Smooth muscle cell (in vitro differentiated cells): Measurements from ENCODE around the gene RHOT1. TPM values are rescaled to one million over a fixed set of nuclear protein-coding genes. Genes with fewer than 3 reads are reported as not detected.

Source experiments
- DNase-seq: peaks from one replicate; lab custom pipeline; 2025; ENCODE audit not compliant: unreplicated experiment; lab: John Stamatoyannopoulos, UW
- H2AFZ ChIP-seq: fragments of 200-600 bp; sonication (generic); 2 replicates; pipeline ENCODE4 v1.6.0; 2016; ENCODE audit warnings: antibody characterized with exemption, low read depth, mild to moderate bottlenecking
- H3F3A ChIP-seq: fragments of 200-600 bp; sonication (generic); 2 replicates; pipeline ENCODE4 v1.6.0; 2017; ENCODE audit warnings: antibody characterized with exemption, low read depth
- H3K27ac ChIP-seq: fragments of 200-600 bp; sonication (generic); 2 replicates; pipeline ENCODE4 v1.5.1; 2016; ENCODE audit warnings: low read depth, mild to moderate bottlenecking
- H3K27me3 ChIP-seq: fragments of 200-600 bp; sonication (generic); 2 replicates; pipeline ENCODE4 v1.6.1; 2016; ENCODE audit warnings: low read depth, mild to moderate bottlenecking
- H3K36me3 ChIP-seq: fragments of 200-600 bp; sonication (generic); 2 replicates; pipeline ENCODE4 v1.5.1; 2016; ENCODE audit warnings: low read depth
- H3K4me1 ChIP-seq: fragments of 200-600 bp; sonication (generic); 2 replicates; pipeline ENCODE4 v1.5.1; 2016; ENCODE audit warnings: low read depth
- H3K4me2 ChIP-seq: fragments of 200-600 bp; sonication (generic); 2 replicates; pipeline ENCODE4 v1.6.0; 2016; ENCODE audit warnings: mild to moderate bottlenecking
- H3K4me3 ChIP-seq: fragments of 200-600 bp; sonication (generic); 2 replicates; pipeline ENCODE4 v1.5.1; 2016; ENCODE audit warnings: mild to moderate bottlenecking
- H3K79me2 ChIP-seq: fragments of 200-600 bp; sonication (generic); 2 replicates; pipeline ENCODE4 v1.6.0; 2016; ENCODE audit warnings: low read depth, mild to moderate bottlenecking
- H3K9ac ChIP-seq: fragments of 200-600 bp; sonication (generic); 2 replicates; pipeline ENCODE4 v1.6.0; 2016; ENCODE audit warnings: low read depth
- H3K9me3 ChIP-seq: fragments of 200-600 bp; sonication (generic); replicated peaks from 2 replicates; pipeline ENCODE4 v1.5.1; 2016; ENCODE audit warnings: low read depth
- H4K20me1 ChIP-seq: fragments of 200-600 bp; sonication (generic); 2 replicates; pipeline ENCODE4 v1.6.0; 2016; ENCODE audit warnings: low read depth
- CTCF ChIP-seq: fragments of 200-600 bp; sonication (generic); IDR thresholded peaks from 2 replicates; pipeline ENCODE4 v1.5.1; 2017; ENCODE audit warnings: borderline replicate concordance, mild to moderate bottlenecking, antibody characterized with exemption; ENCODE audit not compliant: insufficient read depth, poor library complexity, severe bottlenecking
- WGBS: methylation state at CpG from one replicate; pipeline ENCODE4 v1.1.7; 2016; ENCODE audit warnings: low lambda C conversion rate; 5-methylcytosine and 5-hydroxymethylcytosine counted together
- polyA plus RNA-seq: library from polyadenylated mRNA; unstranded; fragments of >200 nt; fragmentation: Nextera tagmentation; extraction: Ambion mirVana; gene quantifications from 2 replicates; pipeline ENCODE4 v1.2.1, GENCODE V29; 2016
- total RNA-seq: library from RNA; depleted of rRNA; stranded (reverse); fragments of >200 nt; gene quantifications from 2 replicates; pipeline ENCODE4 v1.2.3, GENCODE V29; 2014

The RHOT1 gene
- total and polyA plus RNA-seq, 2 experiments from 2014 or later, result 23.6 to 28.7 TPM

GRCh38 chr17:32124985-32125847 is 17.1 kb upstream of the RHOT1 start:
- Histone ChIP-seq H3K9ac (no peak overlapping the region), H3K4me3 (no peak overlapping the region), H3K4me1 (peaks cover 13% of the 10 kb centered on the region), H2AFZ (no peak overlapping the region), H3K27me3 (no peaks in the 10 kb centered on the region), H3K79me2 (no peaks in the 10 kb centered on the region), H3K4me2 (no peak overlapping the region), H3K27ac (no peak overlapping the region), H3K9me3 (no peaks in the 10 kb centered on the region), H3F3A (no peaks in the 10 kb centered on the region), H3K36me3 (no peaks in the 10 kb centered on the region), H4K20me1 (no peaks in the 10 kb centered on the region)
- 88% methylated on average over 13 of the region's 13 CpGs for WGBS
- no peak for TF ChIP-seq CTCF
- DNase-seq, result no peak

GRCh38 chr17:32125848-32126153 is 16.5 kb upstream of the RHOT1 start:
- TF ChIP-seq CTCF, result no peak
- no peak overlapping the region for H2AFZ ChIP-seq
- no peaks in the 10 kb centered on the region for H3K27me3 ChIP-seq
- H3K9me3 ChIP-seq, result no peaks in the 10 kb centered on the region
- WGBS, result 97% methylated on average over 2 of the region's 2 CpGs
- no peak overlapping the region for H3K4me3 ChIP-seq
- no peaks in the 10 kb centered on the region for H3K79me2 ChIP-seq
- H3F3A ChIP-seq, result no peaks in the 10 kb centered on the region
- peaks cover 12% of the 10 kb centered on the region for H3K4me1 ChIP-seq
- no peaks in the 10 kb centered on the region for H3K36me3 ChIP-seq
- no peak overlapping the region for H3K27ac ChIP-seq
- DNase-seq, result no peak
- H4K20me1 ChIP-seq, result no peaks in the 10 kb centered on the region
- H3K9ac ChIP-seq, result no peak overlapping the region
- no peak overlapping the region for H3K4me2 ChIP-seq

- TF ChIP-seq CTCF, result no peak
- Histone ChIP-seq H3K4me3 (no peak overlapping the region), H3F3A (no peaks in the 10 kb centered on the region), H2AFZ (no peak overlapping the region), H3K4me2 (no peak overlapping the region), H3K27ac (no peak overlapping the region), H3K27me3 (no peaks in the 10 kb centered on the region), H3K9me3 (no peaks in the 10 kb centered on the region), H3K36me3 (no peaks in the 10 kb centered on the region), H4K20me1 (no peaks in the 10 kb centered on the region), H3K4me1 (peaks cover 12% of the 10 kb centered on the region), H3K79me2 (no peaks in the 10 kb centered on the region), H3K9ac (no peak overlapping the region)
- 78% methylated on average over 4 of the region's 4 CpGs for WGBS
- DNase-seq, result no peak
Measured at GRCh38 chr17:32126325-32126724, 16.0 kb upstream of the RHOT1 start.

GRCh38 chr17:32126746-32127145 is 15.6 kb upstream of the RHOT1 start:
- Histone ChIP-seq H3K27ac (no peak overlapping the region), H3K4me2 (peak overlapping the region; percentile 83), H3K9me3 (no peaks in the 10 kb centered on the region), H3K36me3 (no peaks in the 10 kb centered on the region), H2AFZ (peak overlapping the region; percentile 98), H4K20me1 (no peaks in the 10 kb centered on the region), H3K79me2 (no peaks in the 10 kb centered on the region), H3F3A (no peaks in the 10 kb centered on the region), H3K9ac (no peak overlapping the region), H3K27me3 (no peaks in the 10 kb centered on the region), H3K4me1 (peaks cover 12% of the 10 kb centered on the region), H3K4me3 (peak overlapping the region; percentile 58)
- no peak for TF ChIP-seq CTCF
- DNase-seq, result no peak
- 99% methylated on average over 8 of the region's 8 CpGs for WGBS
